Urinary bladder (tissue), 4 donors: Measurements from ENCODE around the gene B3GLCT. TPM values are rescaled to one million over a fixed set of nuclear protein-coding genes. Genes with fewer than 3 reads are reported as not detected.

Source experiments
- DNase-seq: peaks from one replicate; pipeline ENCODE4 v3.0.0-alpha.2; 2015; ENCODE audit errors: extremely low spot score
- H3K27ac ChIP-seq: one replicate; pipeline ENCODE4 v1.5.1; 2013; ENCODE audit warnings: low read depth, mild to moderate bottlenecking, moderate library complexity
- H3K36me3 ChIP-seq: one replicate; pipeline ENCODE4 v1.6.1; 2013; ENCODE audit warnings: mild to moderate bottlenecking, moderate library complexity; ENCODE audit not compliant: insufficient read depth
- H3K4me1 ChIP-seq: one replicate; pipeline ENCODE4 v1.6.1; 2013; ENCODE audit warnings: mild to moderate bottlenecking, moderate library complexity; ENCODE audit not compliant: insufficient read depth
- H3K4me3 ChIP-seq: one replicate; pipeline ENCODE4 v1.5.1; 2013; ENCODE audit warnings: low read depth, low read length
- WGBS: extraction: QIAGEN DNeasy Blood & Tissue Kit; methylation state at CpG from one replicate; pipeline ENCODE4 v1.1.7; 2013; 5-methylcytosine and 5-hydroxymethylcytosine counted together
- polyA plus RNA-seq: library from polyadenylated mRNA; stranded (reverse); fragments of 200-250 nt; gene quantifications from one replicate; pipeline ENCODE4 v1.2.3, GENCODE V29; 2013
- total RNA-seq: library from RNA; depleted of rRNA; stranded (reverse); fragments of >200 nt; gene quantifications from one replicate; pipeline ENCODE4 v1.2.3, GENCODE V29; 2014
- donor health status: healthy with polysubstance abuse.
- donor health status: healthy.

The B3GLCT gene
- total and polyA plus RNA-seq, 2 donors = 3.6 to 22.4 TPM

- Histone ChIP-seq H3K36me3 (peaks cover 1% of the 10 kb centered on the region), H3K4me1 (no peaks in the 10 kb centered on the region), H3K27ac (no peak overlapping the region), H3K4me3 (no peak overlapping the region)
- 94% methylated on average over 7 of the region's 7 CpGs for WGBS
- no peak for DNase-seq
Measured at GRCh38 chr13:31223215-31223614, 23.4 kb downstream of the B3GLCT start.

GRCh38 chr13:31223640-31224039, 23.9 kb downstream of the B3GLCT start:
- Histone ChIP-seq H3K4me3 (no peak overlapping the region), H3K36me3 (no peaks in the 10 kb centered on the region), H3K27ac (no peak overlapping the region), H3K4me1 (no peaks in the 10 kb centered on the region)
- 90% methylated on average over 2 of the region's 2 CpGs for WGBS
- DNase-seq = no peak

- Histone ChIP-seq H3K4me1 (no peaks in the 10 kb centered on the region), H3K4me3 (no peak overlapping the region), H3K36me3 (no peaks in the 10 kb centered on the region), H3K27ac (no peak overlapping the region)
- no peak for DNase-seq
- 91% methylated on average over 5 of the region's 5 CpGs for WGBS
Measured at GRCh38 chr13:31224174-31224669, 24.4 kb downstream of the B3GLCT start.

- 41% methylated on average over 2 of the region's 2 CpGs for WGBS
- H3K36me3 ChIP-seq = no peaks in the 10 kb centered on the region
- H3K4me1 ChIP-seq = no peaks in the 10 kb centered on the region
- H3K4me3 ChIP-seq = no peak overlapping the region
- DNase-seq = no peak
- no peak overlapping the region for H3K27ac ChIP-seq
Measured at GRCh38 chr13:31224963-31225559, 25.3 kb downstream of the B3GLCT start.

- whole genome bisulfite sequencing = 81% methylated on average over 9 of the region's 9 CpGs
- no peak for DNase-seq
Measured at GRCh38 chr13:31225998-31226675, 26.4 kb downstream of the B3GLCT start.

GRCh38 chr13:31227063-31227462, 27.3 kb downstream of the B3GLCT start:
- Histone ChIP-seq H3K27ac (no peak overlapping the region), H3K4me3 (no peak overlapping the region), H3K36me3 (no peaks in the 10 kb centered on the region), H3K4me1 (no peaks in the 10 kb centered on the region)
- no peak for DNase-seq

More at GRCh38 chr13:31225998-31226675, 26.4 kb downstream of the B3GLCT start:
- Histone ChIP-seq H3K36me3 (no peaks in the 10 kb centered on the region), H3K4me1 (no peaks in the 10 kb centered on the region), H3K4me3 (no peak overlapping the region), H3K27ac (no peak overlapping the region)

- Histone ChIP-seq H3K4me3 (no peak overlapping the region), H3K4me1 (no peaks in the 10 kb centered on the region), H3K27ac (no peak overlapping the region), H3K36me3 (no peaks in the 10 kb centered on the region)
- 81% methylated on average over 8 of the region's 8 CpGs for WGBS
- DNase-seq = no peak
Measured at GRCh38 chr13:31227870-31228269, 28.1 kb downstream of the B3GLCT start.

- no peak for DNase-seq
- Histone ChIP-seq H3K36me3 (no peaks in the 10 kb centered on the region), H3K4me1 (no peaks in the 10 kb centered on the region), H3K27ac (no peak overlapping the region), H3K4me3 (no peak overlapping the region)
- 81% methylated on average over 6 of the region's 6 CpGs for WGBS
Measured at GRCh38 chr13:31234729-31235128, 35.0 kb downstream of the B3GLCT start.

GRCh38 chr13:31236211-31236786, 36.5 kb downstream of the B3GLCT start:
- Histone ChIP-seq H3K27ac (no peak overlapping the region), H3K4me1 (no peaks in the 10 kb centered on the region), H3K36me3 (no peaks in the 10 kb centered on the region), H3K4me3 (no peak overlapping the region)
- 54% methylated on average over 3 of the region's 3 CpGs for WGBS
- DNase-seq = no peak

- Histone ChIP-seq H3K4me1 (no peaks in the 10 kb centered on the region), H3K4me3 (no peak overlapping the region)
- 99% methylated on average over 2 of the region's 2 CpGs for WGBS
Measured at GRCh38 chr13:31240921-31241320, 41.1 kb downstream of the B3GLCT start.

GRCh38 chr13:31242367-31242766, 42.6 kb downstream of the B3GLCT start:
- 38% methylated on average over 2 of the region's 2 CpGs for WGBS
- Histone ChIP-seq H3K4me3 (no peak overlapping the region), H3K27ac (no peak overlapping the region), H3K4me1 (no peaks in the 10 kb centered on the region), H3K36me3 (no peaks in the 10 kb centered on the region)
- no peak for DNase-seq

More at GRCh38 chr13:31240921-31241320, 41.1 kb downstream of the B3GLCT start:
- H3K36me3 ChIP-seq = no peaks in the 10 kb centered on the region
- H3K27ac ChIP-seq = no peak overlapping the region
- no peak for DNase-seq

GRCh38 chr13:31242916-31243315, 43.1 kb downstream of the B3GLCT start:
- peak; percentile 55 for DNase-seq
- H3K36me3 ChIP-seq = no peaks in the 10 kb centered on the region
- 45% methylated on average over 1 of the region's 1 CpG for WGBS
- H3K27ac ChIP-seq = no peak overlapping the region
- H3K4me1 ChIP-seq = no peaks in the 10 kb centered on the region
- no peak overlapping the region for H3K4me3 ChIP-seq

GRCh38 chr13:31245598-31246373, 46.0 kb downstream of the B3GLCT start:
- Histone ChIP-seq H3K4me3 (no peak overlapping the region), H3K36me3 (no peaks in the 10 kb centered on the region), H3K4me1 (no peaks in the 10 kb centered on the region), H3K27ac (no peak overlapping the region)
- 86% methylated on average over 1 of the region's 1 CpG for WGBS
- no peak for DNase-seq
